Activated CD8-positive, alpha-beta T cell treated with anti-CD3 and anti-CD28 coated beads for 36 hours (primary cell): ENCODE data around the gene LRRC10. TPM values are rescaled to one million over a fixed set of nuclear protein-coding genes. Genes with fewer than 3 reads are reported as not detected.

Experiments
- ATAC-seq: fragments of 200-7000 bp; cut with Tn5 transposase; one replicate; pipeline ENCODE4 v1.10.0; 2021; ENCODE audit warnings: mild to moderate bottlenecking, moderate library complexity
- CTCF ChIA-PET: fragments of 350-600 bp; sonication (Branson Sonifier 250); formaldehyde crosslinking; loops from one replicate; lab custom pipeline; 2021; ENCODE audit warnings: antibody characterized with exemption; lab: Charles Lee
- POLR2A ChIA-PET: fragments of 350-600 bp; sonication (Branson Sonifier 250); formaldehyde crosslinking; loops from one replicate; lab custom pipeline; 2021; ENCODE audit warnings: antibody characterized with exemption; lab: Charles Lee
- DNase-seq: peaks from one replicate; pipeline ENCODE4 v3.0.0-alpha.2; 2020
- H3K27ac Mint-ChIP-seq: one replicate; pipeline ENCODE4 v1.8.0; 2021; ENCODE audit warnings: mild to moderate bottlenecking, mixed read lengths
- H3K27me3 Mint-ChIP-seq: one replicate; pipeline ENCODE4 v1.8.0; 2021; ENCODE audit warnings: mixed read lengths
- H3K36me3 Mint-ChIP-seq: one replicate; pipeline ENCODE4 v1.8.0; 2021; ENCODE audit warnings: low read depth, mixed read lengths
- H3K4me1 Mint-ChIP-seq: one replicate; pipeline ENCODE4 v1.8.0; 2021; ENCODE audit warnings: low read depth, mixed read lengths
- H3K4me3 Mint-ChIP-seq: one replicate; pipeline ENCODE4 v1.8.0; 2021; ENCODE audit warnings: mild to moderate bottlenecking, moderate library complexity, mixed read lengths
- H3K9me3 Mint-ChIP-seq: one replicate; pipeline ENCODE4 v1.8.0; 2021; ENCODE audit warnings: mixed read lengths
- CTCF ChIP-seq: fragments of 200-600 bp; IDR thresholded peaks from one replicate; pipeline ENCODE4 v1.8.0; 2022; ENCODE audit warnings: antibody characterized with exemption, mild to moderate bottlenecking
- intact Hi-C: fragments of 100-400 bp; cut with micrococcal nuclease; formaldehyde crosslinking; loops from one replicate; pipeline ENCODE4 v1.10.0; 2022
- total RNA-seq, 2 experiments: library from RNA; stranded (reverse); gene quantifications; one replicate each; pipeline ENCODE4 v1.2.3, GENCODE V29; 2021

Gene LRRC10
- total RNA-seq, 2 experiments from 2014 or later = not detected

DNA sequence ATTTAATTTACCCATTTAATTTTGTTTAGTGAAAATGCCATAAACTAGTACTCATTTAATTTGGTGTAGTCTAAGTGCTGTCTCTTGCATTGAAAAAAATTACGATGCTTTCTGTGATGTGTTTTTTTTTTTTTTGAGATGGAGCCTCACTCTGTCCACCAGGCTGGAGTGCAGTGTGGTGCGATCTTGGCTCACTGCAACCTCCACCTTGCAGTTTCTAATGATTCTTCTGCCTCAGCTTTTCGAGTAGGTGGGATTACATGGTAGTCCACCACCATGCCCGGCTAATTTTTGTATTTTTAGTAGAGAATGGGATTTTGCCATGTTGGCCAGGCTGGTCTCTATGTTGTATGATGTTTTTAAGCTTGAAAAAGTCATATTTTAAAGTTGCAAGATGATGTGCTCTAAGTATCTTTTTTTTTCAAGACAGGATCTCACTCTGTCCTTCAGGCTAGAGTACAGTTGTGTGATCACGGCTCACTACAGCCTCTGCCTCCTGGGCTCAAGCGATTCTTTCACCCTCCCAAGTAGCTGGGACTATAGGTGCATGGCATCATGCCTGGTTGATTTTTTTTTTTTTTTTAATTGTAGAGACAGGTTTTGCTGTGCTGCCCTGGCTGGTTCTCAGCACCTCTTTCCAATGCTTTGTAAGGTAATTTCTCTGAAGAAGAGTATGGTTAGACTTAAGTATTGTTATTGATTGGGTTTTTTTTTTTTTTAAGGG, 8.6 kb downstream of the LRRC10 start:
- H3K9me3 Mint-ChIP-seq = no peaks in the 10 kb centered on the region
- intact Hi-C loops = no loop called here
- ATAC-seq (no peak), DNase-seq (no peak)
- CTCF ChIA-PET = interaction anchor here (0.5 kb wide), 1 partner anchor 80 kb away, joined by 3 read pairs; no protein-coding TSS in a partner anchor
- no peaks in the 10 kb centered on the region for H3K27me3 Mint-ChIP-seq
- H3K4me3 Mint-ChIP-seq = no peak overlapping the region
- POLR2A ChIA-PET = interaction anchor here (1.3 kb wide), 1 partner anchor 17 kb away, joined by 7 read pairs; the partner anchor contains the start of gene CCT2
- H3K4me1 Mint-ChIP-seq = peaks cover 2% of the 10 kb centered on the region
- H3K27ac Mint-ChIP-seq = no peak overlapping the region
- H3K36me3 Mint-ChIP-seq = peaks cover 51% of the 10 kb centered on the region
- no peak for TF ChIP-seq CTCF

DNA sequence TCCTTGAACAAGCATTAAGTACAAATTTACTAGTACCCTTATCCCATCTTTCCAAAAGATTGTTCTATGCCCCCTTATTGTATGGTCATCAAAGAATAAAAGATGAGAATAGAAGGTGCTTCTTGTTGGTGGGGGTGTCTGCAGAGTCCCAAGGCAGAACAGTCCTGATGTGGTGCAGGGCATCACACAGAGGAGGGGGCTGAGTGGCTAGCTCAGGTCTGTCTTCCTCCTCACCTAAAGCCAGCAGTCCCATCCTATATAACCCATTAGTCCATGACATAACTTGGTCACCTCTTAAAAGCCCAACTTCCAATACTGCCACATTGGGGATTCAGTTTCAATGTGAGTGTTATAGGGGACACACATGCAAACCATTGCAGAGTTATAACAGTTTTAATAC, 9.9 kb downstream of the LRRC10 start:
- Mint-ChIP-seq H3K4me1 (peaks cover 4% of the 10 kb centered on the region), H3K36me3 (peaks cover 60% of the 10 kb centered on the region), H3K27me3 (no peaks in the 10 kb centered on the region), H3K4me3 (no peak overlapping the region), H3K27ac (no peak overlapping the region), H3K9me3 (no peaks in the 10 kb centered on the region)
- ChIA-PET CTCF (no interaction called here), POLR2A (interaction anchor here (0.6 to 2.7 kb wide), 4 partner anchors 8 to 15 kb away, joined by 3 to 12 read pairs (median 6); partner anchors contain the start of genes CCT2 and LRRC10)
- ATAC-seq = no peak
- no peak for DNase-seq
- no peak for TF ChIP-seq CTCF
- intact Hi-C loops = no loop called here

DNA sequence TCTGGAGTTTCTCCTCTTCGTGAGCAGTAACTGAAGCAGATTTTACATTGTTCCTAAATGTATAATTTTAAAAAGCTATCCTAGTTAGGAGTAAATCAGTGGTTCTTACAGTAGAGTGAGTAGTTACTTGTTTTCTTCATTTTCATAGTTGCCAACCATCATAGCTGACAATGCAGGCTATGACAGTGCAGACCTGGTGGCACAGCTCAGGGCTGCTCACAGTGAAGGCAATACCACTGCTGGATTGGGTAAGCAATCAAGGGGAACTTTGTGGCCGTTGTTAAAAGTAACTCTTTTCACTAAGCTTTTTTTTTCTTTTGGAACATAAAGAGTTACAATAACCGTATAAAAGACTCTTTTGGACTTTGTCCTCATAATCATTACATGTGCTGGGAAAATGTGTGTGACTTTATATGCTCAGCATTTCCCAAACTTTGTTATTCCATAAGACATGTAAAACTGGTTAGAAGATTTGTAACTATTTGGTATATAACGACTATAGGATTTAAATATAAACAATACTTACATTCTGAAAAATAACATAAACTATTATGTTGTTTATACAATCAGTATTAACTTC, 12.4 kb downstream of the LRRC10 start:
- TF ChIP-seq CTCF = no peak
- peaks cover 12% of the 10 kb centered on the region for H3K4me1 Mint-ChIP-seq
- intact Hi-C loops = no loop called here
- CTCF ChIA-PET = interaction anchor here (0.6 to 1.2 kb wide), 2 partner anchors 42 to 209 kb away, joined by 3 read pairs; no protein-coding TSS in a partner anchor
- H3K27me3 Mint-ChIP-seq = no peaks in the 10 kb centered on the region
- no peak for ATAC-seq
- H3K27ac Mint-ChIP-seq = peak overlapping the region; percentile 42
- no peaks in the 10 kb centered on the region for H3K9me3 Mint-ChIP-seq
- POLR2A ChIA-PET = interaction anchor here (0.6 to 2.7 kb wide), 2 partner anchors 12 to 34 kb away, joined by 3 to 12 read pairs; partner anchors contain the start of gene CCT2
- H3K4me3 Mint-ChIP-seq = no peak overlapping the region
- H3K36me3 Mint-ChIP-seq = peaks cover 72% of the 10 kb centered on the region
- no peak for DNase-seq

DNA sequence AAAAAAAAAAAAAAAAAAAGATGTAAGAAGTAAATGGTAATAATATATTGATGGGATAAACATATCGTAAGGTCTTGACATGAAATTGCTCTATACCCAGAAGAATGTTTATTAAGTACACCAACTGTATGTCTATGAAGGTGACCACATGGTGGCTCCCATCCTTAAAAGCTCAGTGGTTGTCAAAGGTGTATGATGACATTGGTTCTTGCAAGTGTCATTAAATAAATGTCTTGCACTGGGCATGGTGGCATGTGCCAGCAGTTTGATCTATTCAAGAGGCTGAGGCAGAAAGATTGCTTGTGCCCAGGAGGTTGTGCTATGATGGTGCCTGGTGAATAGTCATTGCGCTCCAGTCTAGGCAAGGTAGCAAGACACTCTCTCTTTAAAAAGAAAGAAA, 15.0 kb downstream of the LRRC10 start:
- intact Hi-C loops = no loop called here

More for the DNA sequence above, 15.0 kb downstream of the LRRC10 start:
- peaks cover 67% of the 10 kb centered on the region for H3K36me3 Mint-ChIP-seq
- no peaks in the 10 kb centered on the region for H3K9me3 Mint-ChIP-seq
- TF ChIP-seq CTCF = no peak
- no peaks in the 10 kb centered on the region for H3K27me3 Mint-ChIP-seq
- H3K27ac Mint-ChIP-seq = no peak overlapping the region
- POLR2A ChIA-PET = interaction anchor here (2.7 kb wide), 1 partner anchor 10 kb away, joined by 8 read pairs; the partner anchor contains the start of gene CCT2
- peaks cover 22% of the 10 kb centered on the region for H3K4me1 Mint-ChIP-seq
- ATAC-seq (no peak), DNase-seq (no peak)
- H3K4me3 Mint-ChIP-seq = no peak overlapping the region
- CTCF ChIA-PET = no interaction called here
